Measurements from ENCODE around the gene KRTAP10-6. TPM values are rescaled to one million over a fixed set of nuclear protein-coding genes. Genes with fewer than 3 reads are reported as not detected.
A peak's percentile ranks its signal among the peaks of the same experiment; 100 is the strongest.

The KRTAP10-6 gene
- total RNA-seq, 2 experiments from 2014 or later = not detected

DNA sequence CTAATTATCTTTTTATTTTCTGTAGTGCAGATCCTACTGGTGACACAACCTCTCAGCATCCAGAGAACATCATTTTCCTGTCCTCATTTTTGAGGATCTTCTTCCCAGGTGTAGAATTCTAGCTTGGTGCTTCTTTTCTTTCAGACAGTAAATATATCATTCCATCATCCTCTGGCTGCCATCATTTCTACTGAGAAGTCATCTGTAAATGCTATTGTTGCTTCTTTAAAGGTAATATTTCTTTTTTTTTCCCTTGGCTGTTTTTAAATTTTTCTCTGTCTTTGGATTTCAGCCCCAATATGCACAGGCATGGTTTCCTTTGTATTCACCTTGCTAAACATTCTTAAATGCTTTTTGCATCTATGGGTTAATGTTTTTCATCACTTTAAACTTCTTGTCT lies 31.3 kb upstream of the KRTAP10-6 start:
- H3K4me1 Mint-ChIP-seq (ENCODE audit: low read depth) = peaks cover 28% of the 10 kb centered on the region
- Histone ChIP-seq H3K27ac (ENCODE audit: low read depth in 1 of 2, low read length in 2 of 2) (no peak overlapping the region), H3K4me3 (ENCODE audit: low read length) (no peak overlapping the region)

DNA sequence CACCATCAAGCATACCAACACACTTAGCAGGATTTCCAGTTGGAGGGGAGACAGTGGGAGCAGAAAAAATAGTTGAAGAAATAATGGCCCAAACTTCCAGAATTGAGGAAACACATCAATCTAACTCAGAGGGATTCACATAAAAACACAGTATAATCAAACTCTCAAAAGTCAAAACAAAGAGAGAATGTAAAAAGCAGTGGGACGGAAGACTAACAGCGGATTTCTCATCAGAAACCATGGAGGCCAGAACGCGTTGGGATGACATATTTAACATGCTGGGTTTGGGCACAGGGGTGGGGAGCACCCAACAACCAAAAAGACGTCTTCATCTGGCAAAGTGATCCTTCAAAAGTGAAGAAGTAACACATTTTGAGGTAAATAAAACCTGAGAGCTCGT lies 27.6 kb upstream of the KRTAP10-6 start:
- Mint-ChIP-seq H3K9me3 (peaks cover 28% of the 10 kb centered on the region), H3K27ac (peak overlapping the region; percentile 88), H3K4me1 (ENCODE audit: low read depth) (peaks cover 48% of the 10 kb centered on the region), H3K27me3 (no peaks in the 10 kb centered on the region), H3K4me3 (peak overlapping the region; percentile 62), H3K36me3 (ENCODE audit: low read depth) (peaks cover 53% of the 10 kb centered on the region)
- Histone ChIP-seq H3K4me1 (ENCODE audit: insufficient read depth, low read length) (peaks cover 42% of the 10 kb centered on the region), H3K27me3 (ENCODE audit: control insufficient read depth in 1 of 2, insufficient read depth in 2 of 2, low read length in 2 of 2) (no peaks in the 10 kb centered on the region), H3K4me3 (ENCODE audit: low read length) (no peak overlapping the region), H3K9me3 (ENCODE audit: control insufficient read depth in 1 of 2, insufficient read depth in 1 of 2, low read length in 2 of 2) (peaks cover 12 to 26% of the 10 kb centered on the region in 2 experiments), H3K27ac (ENCODE audit: low read depth in 1 of 2, low read length in 2 of 2) (peak overlapping the region; percentile 44 to 74), H3K36me3 (ENCODE audit: insufficient read depth, low read length) (no peaks in the 10 kb centered on the region)
- ATAC-seq (ENCODE audit: poor library complexity) (no peak), DNase-seq (no peak)
- TF ChIP-seq, protein P1, sequence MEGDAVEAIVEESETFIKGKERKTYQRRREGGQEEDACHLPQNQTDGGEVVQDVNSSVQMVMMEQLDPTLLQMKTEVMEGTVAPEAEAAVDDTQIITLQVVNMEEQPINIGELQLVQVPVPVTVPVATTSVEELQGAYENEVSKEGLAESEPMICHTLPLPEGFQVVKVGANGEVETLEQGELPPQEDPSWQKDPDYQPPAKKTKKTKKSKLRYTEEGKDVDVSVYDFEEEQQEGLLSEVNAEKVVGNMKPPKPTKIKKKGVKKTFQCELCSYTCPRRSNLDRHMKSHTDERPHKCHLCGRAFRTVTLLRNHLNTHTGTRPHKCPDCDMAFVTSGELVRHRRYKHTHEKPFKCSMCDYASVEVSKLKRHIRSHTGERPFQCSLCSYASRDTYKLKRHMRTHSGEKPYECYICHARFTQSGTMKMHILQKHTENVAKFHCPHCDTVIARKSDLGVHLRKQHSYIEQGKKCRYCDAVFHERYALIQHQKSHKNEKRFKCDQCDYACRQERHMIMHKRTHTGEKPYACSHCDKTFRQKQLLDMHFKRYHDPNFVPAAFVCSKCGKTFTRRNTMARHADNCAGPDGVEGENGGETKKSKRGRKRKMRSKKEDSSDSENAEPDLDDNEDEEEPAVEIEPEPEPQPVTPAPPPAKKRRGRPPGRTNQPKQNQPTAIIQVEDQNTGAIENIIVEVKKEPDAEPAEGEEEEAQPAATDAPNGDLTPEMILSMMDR (IDR thresholded peaks at IDR 0.05) = no peak
- intact Hi-C loops (cut with DNase I, micrococcal nuclease) = loop anchor here (2.0 to 10.0 kb wide), 5 partner anchors 32 to 102 kb away; partner anchors contain the start of genes KRTAP10-1 (in 1 of the 2), KRTAP12-3 (in 1 of the 2) and KRTAP12-4 (in 1 of the 2)
- ChIA-PET CTCF (no interaction called here), POLR2A (interaction anchor here (1.3 to 2.4 kb wide), 5 partner anchors 11 to 198 kb away, joined by 4 to 40 read pairs (median 5); partner anchors contain the start of genes KRTAP12-3 and SUMO3)

More for the DNA sequence above, 31.3 kb upstream of the KRTAP10-6 start:
- Mint-ChIP-seq H3K27me3 (no peaks in the 10 kb centered on the region), H3K27ac (no peak overlapping the region), H3K9me3 (peaks cover 28% of the 10 kb centered on the region), H3K36me3 (ENCODE audit: low read depth) (peaks cover 51% of the 10 kb centered on the region), H3K4me3 (no peak overlapping the region)
- CTCF ChIA-PET = no interaction called here
- TF ChIP-seq, protein P1 (IDR thresholded peaks at IDR 0.05) = no peak
- Histone ChIP-seq H3K4me1 (ENCODE audit: insufficient read depth, low read length) (peaks cover 36% of the 10 kb centered on the region), H3K36me3 (ENCODE audit: insufficient read depth, low read length) (no peaks in the 10 kb centered on the region), H3K9me3 (ENCODE audit: control insufficient read depth in 1 of 2, insufficient read depth in 1 of 2, low read length in 2 of 2) (peaks cover 15 to 27% of the 10 kb centered on the region in 2 experiments), H3K27me3 (ENCODE audit: control insufficient read depth in 1 of 2, insufficient read depth in 2 of 2, low read length in 2 of 2) (no peaks in the 10 kb centered on the region)
- ATAC-seq (ENCODE audit: poor library complexity) (no peak), DNase-seq (no peak)
- intact Hi-C loops (cut with DNase I, micrococcal nuclease) = no loop called here
- POLR2A ChIA-PET = no interaction called here

DNA sequence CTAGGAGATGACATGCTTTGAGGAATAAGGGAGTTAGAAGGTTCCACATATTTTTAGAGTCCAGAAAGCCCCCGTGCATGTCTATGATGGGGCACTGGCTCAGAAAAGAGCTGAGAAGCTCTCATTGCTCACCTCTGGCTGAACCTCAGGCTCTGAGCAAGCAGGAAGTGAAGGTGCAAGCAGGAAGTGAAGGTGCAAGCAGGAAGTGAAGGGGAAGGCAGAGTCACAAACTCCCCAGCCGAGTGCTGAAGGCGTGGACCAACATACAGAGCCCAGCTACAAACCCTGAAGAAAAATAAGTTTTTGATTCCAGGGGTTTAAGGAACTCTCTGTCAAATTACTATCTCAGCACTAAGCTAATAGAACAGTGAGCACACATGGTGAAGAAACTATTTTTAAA lies 26.6 kb upstream of the KRTAP10-6 start:
- Histone ChIP-seq H3K27ac (ENCODE audit: low read depth in 1 of 2, low read length in 2 of 2) (peak overlapping the region; percentile 44 to 74), H3K36me3 (ENCODE audit: insufficient read depth, low read length) (no peaks in the 10 kb centered on the region), H3K4me1 (ENCODE audit: insufficient read depth, low read length) (peaks cover 42% of the 10 kb centered on the region), H3K4me3 (ENCODE audit: low read length) (no peak overlapping the region), H3K9me3 (ENCODE audit: control insufficient read depth in 1 of 2, insufficient read depth in 1 of 2, low read length in 2 of 2) (peaks cover 12 to 16% of the 10 kb centered on the region in 2 experiments), H3K27me3 (ENCODE audit: control insufficient read depth in 1 of 2, insufficient read depth in 2 of 2, low read length in 2 of 2) (no peaks in the 10 kb centered on the region)
- intact Hi-C loops (cut with DNase I, micrococcal nuclease) = loop anchor here (2.0 to 10.0 kb wide), 5 partner anchors 33 to 103 kb away; partner anchors contain the start of genes KRTAP10-1 (in 1 of the 2), KRTAP12-3 (in 1 of the 2) and KRTAP12-4 (in 1 of the 2)
- H3K36me3 Mint-ChIP-seq (ENCODE audit: low read depth) = peaks cover 50% of the 10 kb centered on the region
- peak overlapping the region; percentile 88 for H3K27ac Mint-ChIP-seq
- peak; percentile 98 for ATAC-seq (ENCODE audit: poor library complexity)
- peaks cover 52% of the 10 kb centered on the region for H3K4me1 Mint-ChIP-seq (ENCODE audit: low read depth)
- H3K9me3 Mint-ChIP-seq = peaks cover 27% of the 10 kb centered on the region
- ChIA-PET POLR2A (interaction anchor here (0.9 to 2.4 kb wide), 10 partner anchors 9 to 255 kb away, joined by 3 to 40 read pairs (median 5); partner anchors contain the start of genes KRTAP12-3 and SUMO3), CTCF (no interaction called here)
- H3K27me3 Mint-ChIP-seq = no peaks in the 10 kb centered on the region
- peak; percentile 44 to 89 (median 60) for DNase-seq
- H3K4me3 Mint-ChIP-seq = peak overlapping the region; percentile 26
- TF ChIP-seq, protein P1 (IDR thresholded peaks at IDR 0.05) = no peak

All from CD4-positive, alpha-beta T cell (primary cell).